Stomach smooth muscle (tissue), 2 donors: ENCODE measurements around the gene CTXN1.

Experiments used
- H3K27ac ChIP-seq: one replicate; pipeline ENCODE4 v1.7.0; 2013; ENCODE audit warnings: mild to moderate bottlenecking, low read length, inconsistent platforms
- H3K27me3 ChIP-seq, 2 donors: one replicate each; pipeline ENCODE4 v1.7.0; 2013; ENCODE audit warnings: low read length in 2 of 2; ENCODE audit not compliant: insufficient read depth in 2 of 2, control insufficient read depth in 1 of 2
- H3K36me3 ChIP-seq, 2 donors: one replicate each; pipeline ENCODE4 v1.7.0; 2013; ENCODE audit warnings: low read length in 2 of 2; ENCODE audit not compliant: control insufficient read depth in 2 of 2, insufficient read depth in 2 of 2
- H3K4me1 ChIP-seq: one replicate; pipeline ENCODE4 v1.7.0; 2013; ENCODE audit warnings: low read length; ENCODE audit not compliant: control insufficient read depth, insufficient read depth
- H3K4me3 ChIP-seq, 2 donors: one replicate each; pipeline ENCODE4 v1.7.0; 2013; ENCODE audit warnings: low read length in 2 of 2
- H3K9ac ChIP-seq, 2 donors: one replicate each; pipeline ENCODE4 v1.7.0; 2013; ENCODE audit warnings: low read length in 2 of 2, mild to moderate bottlenecking in 1 of 2
- H3K9me3 ChIP-seq, 2 donors: one replicate each; pipeline ENCODE4 v1.7.0; 2013; ENCODE audit warnings: low read length in 2 of 2; ENCODE audit not compliant: control insufficient read depth in 2 of 2
- donor health status: healthy.
- donor health status: Pancreatic carcinoma.

CTXN1 gene

DNA sequence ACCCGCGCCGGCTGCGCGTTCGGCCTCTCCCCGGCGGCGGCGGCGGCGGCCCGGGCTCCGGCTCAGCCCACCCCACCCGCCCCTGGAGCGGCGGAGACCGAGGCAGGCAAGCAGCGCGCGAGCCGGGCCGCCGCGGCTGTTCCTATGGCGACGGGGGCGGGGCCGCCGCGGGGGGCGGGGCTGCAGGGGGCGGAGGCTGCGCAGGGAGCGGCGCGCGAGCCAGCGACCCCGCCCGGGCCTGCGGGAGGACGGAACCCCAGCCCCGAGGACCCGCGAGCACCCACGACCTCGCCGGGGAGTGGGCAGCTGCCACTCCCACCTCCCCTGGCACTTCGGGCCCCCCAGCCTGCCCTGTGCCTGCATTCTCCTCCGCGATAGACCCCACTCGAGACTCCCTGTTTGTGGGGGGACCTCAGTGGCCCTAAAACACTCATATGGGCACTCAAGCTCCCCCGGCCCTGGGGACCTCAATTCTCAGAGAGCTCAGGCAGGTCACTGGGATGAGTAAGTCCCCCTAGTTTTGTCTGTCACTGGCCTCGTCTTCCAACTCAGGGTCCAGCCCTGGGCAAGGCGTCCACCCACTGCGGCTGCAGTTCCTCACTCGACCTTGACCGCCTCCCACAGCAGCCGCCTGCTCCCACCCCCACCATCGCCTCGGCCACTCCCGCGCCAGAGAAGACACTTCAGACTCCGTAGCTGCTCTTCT, at the start of gene CTXN1:
TSS of gene CTXN1 (minus strand) at position 115 of the 706 bp plus-strand sequence. CDS start 597 bp downstream, outside the sequence.
- Histone ChIP-seq H3K4me3 (peak within 1 kb of the TSS; percentile 70 to 75), H3K27me3 (no peaks in the 10 kb centered on the region), H3K9me3 (no peaks in the 10 kb centered on the region), H3K4me1 (peaks cover 82% of the 10 kb centered on the region), H3K36me3 (peaks cover 6 to 10% of the 10 kb centered on the region in 2 donors), H3K27ac (peak within 1 kb of the TSS; percentile 93), H3K9ac (peak within 1 kb of the TSS; percentile 58 to 59)

DNA sequence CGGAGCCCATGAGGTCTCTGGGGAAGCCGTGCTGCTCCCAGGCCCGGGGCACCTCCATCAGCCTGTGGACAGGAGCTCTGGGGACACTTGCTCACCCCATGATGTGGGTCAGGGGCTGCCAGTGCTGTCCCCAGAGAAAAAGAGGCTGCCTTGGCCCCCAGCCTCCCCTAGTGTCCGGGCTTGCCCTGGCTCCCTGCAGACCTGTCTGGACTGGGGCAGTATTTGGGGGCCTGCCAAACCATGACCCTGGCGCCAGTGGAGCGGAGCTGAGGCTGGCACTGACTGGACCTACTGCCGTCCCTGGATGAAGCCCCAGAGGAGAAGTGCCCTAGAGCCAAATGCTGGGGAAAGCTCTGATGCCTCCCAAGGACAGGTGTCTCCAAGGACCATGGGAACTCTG, 49.1 kb upstream of the CTXN1 start:
- H3K36me3 ChIP-seq, result peaks cover 22 to 49% of the 10 kb centered on the region in 2 donors

DNA sequence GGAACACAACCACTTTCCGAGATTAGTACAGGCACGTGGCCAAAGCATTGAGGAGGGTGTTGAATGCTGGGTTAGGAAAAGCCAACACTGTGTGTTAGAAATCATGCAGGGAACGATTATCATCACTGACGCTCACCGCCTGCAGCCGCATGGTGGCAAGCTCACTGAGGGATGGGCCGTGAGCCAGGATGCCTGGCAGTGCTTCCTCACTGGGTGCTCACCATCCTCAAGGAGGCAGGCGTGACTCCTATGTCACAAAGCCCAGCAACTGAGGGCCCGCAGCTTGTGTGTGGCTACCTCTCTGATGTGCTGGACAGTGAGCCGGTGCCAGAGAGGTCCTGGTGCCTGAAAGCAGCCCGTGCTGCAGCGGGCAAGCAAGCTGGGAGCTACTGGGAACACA, 47.9 kb upstream of the CTXN1 start:
- H3K36me3 ChIP-seq, result peaks cover 18 to 43% of the 10 kb centered on the region in 2 donors
- H3K9ac ChIP-seq, result no peak overlapping the region

More for the DNA sequence above, 49.1 kb upstream of the CTXN1 start:
- no peak overlapping the region for H3K27ac ChIP-seq
- no peaks in the 10 kb centered on the region for H3K9me3 ChIP-seq
- H3K9ac ChIP-seq, result no peak overlapping the region
- H3K27me3 ChIP-seq, result no peaks in the 10 kb centered on the region
- no peaks in the 10 kb centered on the region for H3K4me1 ChIP-seq
- no peak overlapping the region for H3K4me3 ChIP-seq

DNA sequence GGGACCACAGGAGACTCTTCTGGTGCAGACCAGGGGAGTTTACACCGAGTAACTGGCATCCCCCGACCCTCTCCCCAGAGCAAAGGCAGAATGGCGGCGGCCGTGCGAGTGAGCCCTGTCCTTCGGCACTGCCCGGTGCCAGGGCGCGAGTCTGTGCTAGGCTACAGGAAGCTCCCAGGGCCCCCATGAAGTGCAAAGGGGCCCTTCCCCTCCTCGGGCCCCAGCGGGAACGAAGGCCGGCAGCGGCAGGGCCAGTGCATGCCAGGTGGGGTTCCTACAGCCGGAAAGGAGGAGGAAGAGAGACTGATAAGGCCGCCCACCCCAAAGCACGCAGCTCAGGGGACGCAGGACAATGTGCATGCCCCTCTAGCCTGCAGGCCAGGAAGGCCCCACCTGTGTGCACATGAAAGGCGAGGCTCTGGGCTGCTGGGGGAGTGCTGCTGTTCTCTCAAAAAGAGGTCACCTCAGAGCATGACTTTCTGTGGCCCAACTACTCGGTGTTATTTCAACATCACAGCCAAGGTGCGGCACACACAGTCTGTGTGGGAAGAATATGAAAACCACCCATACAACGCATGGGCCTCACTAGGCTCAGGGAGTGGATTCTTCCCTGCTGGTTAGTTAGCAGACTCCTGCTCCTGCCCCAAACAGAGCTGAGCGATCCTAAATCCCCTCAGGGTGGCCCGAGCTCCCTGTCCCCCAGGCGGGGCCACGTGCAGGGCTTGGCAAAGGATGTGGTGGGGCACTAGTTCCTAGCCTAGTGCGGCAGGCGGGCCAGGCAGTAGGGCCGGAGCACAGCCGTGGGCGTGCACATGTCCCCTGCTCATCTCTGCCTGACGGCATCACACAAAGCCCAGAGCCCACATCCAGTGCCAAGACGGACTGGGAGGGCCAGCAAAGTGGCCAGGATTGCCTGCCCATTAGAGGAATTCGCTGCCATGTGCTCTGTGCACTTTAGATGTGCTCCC, 45.9 kb upstream of the CTXN1 start:
- Histone ChIP-seq H3K9ac (no peak overlapping the region), H3K36me3 (peaks cover 18 to 50% of the 10 kb centered on the region in 2 donors), H3K4me3 (no peak overlapping the region)

More for the DNA sequence above, 47.9 kb upstream of the CTXN1 start:
- no peaks in the 10 kb centered on the region for H3K27me3 ChIP-seq
- no peaks in the 10 kb centered on the region for H3K4me1 ChIP-seq
- H3K27ac ChIP-seq, result no peak overlapping the region
- no peaks in the 10 kb centered on the region for H3K9me3 ChIP-seq
- no peak overlapping the region for H3K4me3 ChIP-seq

DNA sequence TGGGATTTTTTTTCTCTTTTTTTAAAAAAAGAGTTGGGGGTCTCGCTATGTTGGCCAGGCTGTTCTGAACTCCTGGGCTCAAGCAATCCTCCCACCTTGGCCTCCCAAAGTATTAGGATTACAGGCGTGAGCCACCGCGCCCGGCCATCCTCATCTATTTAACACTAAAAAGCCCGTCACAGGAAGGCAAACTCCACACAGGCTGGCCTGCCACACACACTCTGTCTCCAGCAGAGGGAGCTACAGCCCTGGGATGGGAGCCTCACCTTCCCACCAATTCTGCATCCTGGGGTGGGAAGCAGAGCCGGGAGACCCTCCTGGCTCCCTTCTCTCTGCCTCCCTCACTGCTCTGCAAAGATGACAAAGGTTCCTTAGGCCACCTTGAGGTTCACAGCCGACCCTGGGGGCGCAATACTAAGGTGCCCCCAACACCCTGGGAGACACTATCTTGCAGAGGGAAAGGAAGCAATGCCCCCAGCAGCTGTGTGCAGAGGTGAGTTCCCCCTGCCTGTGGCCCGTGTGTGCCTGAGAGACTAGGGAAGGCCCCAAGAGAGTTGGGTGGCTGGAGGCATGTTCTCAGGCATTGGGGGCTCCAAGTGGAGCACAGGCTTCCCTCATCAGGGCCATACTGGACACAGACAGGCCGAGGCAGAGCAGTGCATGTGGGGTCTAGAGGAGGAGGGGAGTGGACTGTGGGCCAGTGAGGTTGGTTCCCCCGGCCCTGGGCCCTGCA, 44.9 kb upstream of the CTXN1 start:
- H3K4me3 ChIP-seq, result no peak overlapping the region
- peaks cover 24 to 58% of the 10 kb centered on the region in 2 donors for H3K36me3 ChIP-seq

More for the DNA sequence above, 45.9 kb upstream of the CTXN1 start:
- H3K9me3 ChIP-seq, result no peaks in the 10 kb centered on the region
- H3K27me3 ChIP-seq, result no peaks in the 10 kb centered on the region
- H3K27ac ChIP-seq, result no peak overlapping the region
- no peaks in the 10 kb centered on the region for H3K4me1 ChIP-seq

DNA sequence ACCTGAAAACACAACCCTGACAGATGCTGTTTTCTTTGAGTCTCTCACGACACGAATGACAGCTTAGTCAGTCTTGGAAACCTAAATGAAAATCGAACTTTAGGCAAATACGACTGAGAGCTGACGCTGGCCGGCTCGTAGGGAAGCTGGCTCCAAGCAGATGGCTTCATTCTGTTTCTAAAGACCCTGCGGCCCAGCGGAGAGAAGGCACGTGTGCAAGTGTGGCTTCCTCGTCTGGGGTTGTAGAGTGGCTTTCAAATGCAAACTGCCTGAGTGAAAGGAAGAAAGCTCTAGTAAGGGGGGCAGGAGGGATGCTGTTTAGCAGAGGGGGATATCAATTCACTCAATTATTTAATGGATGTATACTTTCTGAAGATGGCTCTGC, 43.6 kb upstream of the CTXN1 start:
- H3K4me3 ChIP-seq, result no peak overlapping the region
- no peaks in the 10 kb centered on the region for H3K4me1 ChIP-seq
- peaks cover 27 to 63% of the 10 kb centered on the region in 2 donors for H3K36me3 ChIP-seq
- no peaks in the 10 kb centered on the region for H3K27me3 ChIP-seq
- no peak overlapping the region for H3K9ac ChIP-seq
- no peaks in the 10 kb centered on the region for H3K9me3 ChIP-seq
- no peak overlapping the region for H3K27ac ChIP-seq

More for the DNA sequence above, 44.9 kb upstream of the CTXN1 start:
- H3K9me3 ChIP-seq, result no peaks in the 10 kb centered on the region
- H3K27me3 ChIP-seq, result no peaks in the 10 kb centered on the region
- H3K27ac ChIP-seq, result no peak overlapping the region
- no peak overlapping the region for H3K9ac ChIP-seq
- no peaks in the 10 kb centered on the region for H3K4me1 ChIP-seq

DNA sequence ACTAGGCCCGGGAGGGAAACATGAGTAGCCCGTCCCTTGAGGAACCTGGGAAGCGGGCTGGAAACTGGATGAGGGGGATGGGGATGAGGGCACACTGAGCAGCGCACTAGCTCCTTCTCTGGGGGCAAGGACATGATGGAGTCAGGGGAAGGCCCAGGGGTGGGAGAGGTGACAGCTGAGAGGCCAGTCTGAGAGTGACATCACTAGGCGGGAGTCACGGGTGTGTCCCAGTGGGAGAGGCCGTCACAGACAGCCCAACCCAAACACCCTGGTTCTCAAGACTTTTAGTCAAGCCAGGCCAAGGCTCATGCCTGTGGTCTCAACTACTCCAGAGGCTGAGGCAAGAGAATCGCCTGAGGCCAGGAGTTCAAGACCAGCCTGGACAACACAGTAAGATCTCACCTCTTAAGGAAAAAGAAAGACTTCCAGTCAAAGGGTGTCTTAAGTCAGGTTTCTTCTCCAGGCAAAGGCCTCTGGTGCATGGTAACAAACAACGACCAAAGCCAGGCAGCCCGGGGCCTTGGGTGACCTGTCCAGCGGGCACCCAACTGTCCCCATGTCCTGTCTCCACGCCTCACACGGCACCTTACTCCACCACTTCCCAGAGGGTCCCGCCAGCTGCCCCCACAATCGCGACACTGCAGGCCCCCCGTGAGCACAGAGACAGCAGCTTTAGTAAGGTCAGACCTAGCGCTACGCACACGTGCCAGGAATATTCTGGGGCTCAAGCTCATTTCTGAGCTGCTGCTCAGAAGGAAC, 43.0 kb upstream of the CTXN1 start:
- H3K27ac ChIP-seq, result no peak overlapping the region
- H3K27me3 ChIP-seq, result no peaks in the 10 kb centered on the region
- peaks cover 27 to 60% of the 10 kb centered on the region in 2 donors for H3K36me3 ChIP-seq
- H3K9ac ChIP-seq, result no peak overlapping the region
- H3K4me1 ChIP-seq, result no peaks in the 10 kb centered on the region
- H3K9me3 ChIP-seq, result no peaks in the 10 kb centered on the region
- H3K4me3 ChIP-seq, result no peak overlapping the region

DNA sequence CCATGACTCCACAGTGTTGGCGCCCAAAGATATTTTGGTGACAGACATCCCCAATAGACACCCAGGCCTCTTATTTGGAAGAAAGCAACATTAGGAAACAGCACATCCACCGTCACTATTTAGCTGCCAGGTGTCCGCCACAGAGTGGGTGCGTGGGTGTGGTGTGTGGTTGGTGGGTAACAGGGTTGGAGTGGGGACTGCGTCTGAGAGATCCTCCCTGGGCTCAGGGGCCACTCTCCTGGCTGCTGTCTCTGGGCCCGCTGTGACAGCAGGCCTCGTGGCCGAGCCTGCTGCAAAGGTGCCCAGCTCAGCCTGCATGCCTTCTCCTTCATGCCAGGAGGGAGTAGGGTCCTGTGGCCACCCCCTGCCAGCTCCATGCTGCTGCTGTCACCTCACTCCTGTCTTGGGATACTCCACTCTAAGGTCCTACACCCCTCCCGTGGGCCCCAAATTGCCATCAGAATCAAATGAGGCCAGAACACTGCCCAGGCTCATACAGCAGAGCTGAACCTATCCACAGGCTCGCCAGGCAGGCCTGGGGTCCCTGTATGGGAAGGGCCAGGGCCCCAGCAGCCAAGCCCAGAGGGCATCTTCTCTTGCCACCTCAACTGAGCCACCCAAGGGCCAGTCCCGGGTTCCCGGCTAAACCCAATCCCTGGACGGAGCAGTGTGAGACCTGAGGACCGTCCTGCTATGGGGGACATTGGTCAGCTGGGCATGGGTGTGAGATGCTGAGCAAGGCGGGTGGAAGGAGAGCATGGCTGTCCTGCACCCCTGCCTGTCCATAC, 42.3 kb upstream of the CTXN1 start:
- H3K4me1 ChIP-seq, result no peaks in the 10 kb centered on the region
- H3K9me3 ChIP-seq, result no peaks in the 10 kb centered on the region
- peaks cover 28 to 59% of the 10 kb centered on the region in 2 donors for H3K36me3 ChIP-seq
- no peak overlapping the region for H3K4me3 ChIP-seq
- H3K9ac ChIP-seq, result no peak overlapping the region
- H3K27me3 ChIP-seq, result no peaks in the 10 kb centered on the region
- no peak overlapping the region for H3K27ac ChIP-seq

DNA sequence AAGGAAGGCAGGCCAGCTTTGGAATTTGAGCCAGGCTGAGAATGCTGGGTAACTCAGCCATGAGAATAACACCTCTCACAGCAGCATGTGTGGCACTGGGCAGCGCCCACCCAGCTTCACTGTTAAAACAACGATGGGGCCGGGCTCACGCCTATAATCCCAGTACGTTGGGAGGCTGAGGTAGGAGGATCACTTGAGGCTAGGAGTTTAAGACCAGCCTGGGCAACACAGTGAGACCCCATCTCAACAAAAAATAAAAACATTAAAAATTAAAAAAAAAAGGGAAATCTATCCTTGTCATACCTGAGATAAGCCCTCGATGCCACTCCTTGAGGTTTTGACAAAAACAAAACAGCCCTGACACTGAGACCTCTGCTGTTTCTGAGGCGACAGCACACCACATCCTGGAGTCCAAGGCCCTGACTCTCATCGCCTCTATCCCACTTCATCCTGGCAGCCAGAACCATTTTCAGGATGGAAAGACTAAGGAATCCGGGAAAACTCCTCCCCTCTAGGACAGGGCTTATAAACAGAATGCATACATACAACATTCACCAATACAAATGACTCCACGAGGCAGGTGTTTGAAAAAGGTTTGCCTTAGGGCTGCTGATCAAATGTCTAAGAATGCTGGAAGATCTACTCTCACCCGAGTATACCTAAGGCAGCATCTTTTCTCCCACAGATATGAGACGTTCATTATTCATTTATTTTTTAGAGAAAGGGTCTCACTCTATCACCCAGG, 40.2 kb upstream of the CTXN1 start:
- no peaks in the 10 kb centered on the region for H3K27me3 ChIP-seq
- no peak overlapping the region for H3K4me3 ChIP-seq
- no peaks in the 10 kb centered on the region for H3K4me1 ChIP-seq
- no peaks in the 10 kb centered on the region for H3K9me3 ChIP-seq
- H3K9ac ChIP-seq, result no peak overlapping the region
- no peak overlapping the region for H3K27ac ChIP-seq
- H3K36me3 ChIP-seq, result peaks cover 35 to 64% of the 10 kb centered on the region in 2 donors
